Glutamatergic neuron (in vitro differentiated cells): ENCODE data around the gene TBC1D2. TPM values are rescaled to one million over a fixed set of nuclear protein-coding genes. Genes with fewer than 3 reads are reported as not detected.

Source experiments
- DNase-seq: peaks from one replicate; pipeline ENCODE4 v3.0.0; 2022
- H3K27ac Mint-ChIP-seq: one replicate; pipeline ENCODE4 v1.8.0; 2020; ENCODE audit warnings: mild to moderate bottlenecking, mixed read lengths, inconsistent platforms; ENCODE audit not compliant: unreplicated experiment
- H3K27me3 Mint-ChIP-seq: one replicate; pipeline ENCODE4 v1.8.0; 2020; ENCODE audit warnings: mild to moderate bottlenecking, moderate library complexity, mixed read lengths, inconsistent platforms; ENCODE audit not compliant: unreplicated experiment
- H3K36me3 Mint-ChIP-seq: one replicate; pipeline ENCODE4 v1.8.0; 2020; ENCODE audit warnings: mild to moderate bottlenecking, mixed read lengths, inconsistent platforms; ENCODE audit not compliant: unreplicated experiment
- H3K4me1 Mint-ChIP-seq: one replicate; pipeline ENCODE4 v1.8.0; 2020; ENCODE audit warnings: mild to moderate bottlenecking, low read depth, mixed read lengths, inconsistent platforms; ENCODE audit not compliant: unreplicated experiment
- H3K4me3 Mint-ChIP-seq: one replicate; pipeline ENCODE4 v1.8.0; 2020; ENCODE audit warnings: mild to moderate bottlenecking, mixed read lengths, inconsistent platforms; ENCODE audit not compliant: unreplicated experiment
- H3K9me3 Mint-ChIP-seq: one replicate; pipeline ENCODE4 v1.8.0; 2020; ENCODE audit warnings: mild to moderate bottlenecking, moderate library complexity, mixed read lengths, inconsistent platforms; ENCODE audit not compliant: unreplicated experiment
- total RNA-seq: library from RNA; stranded (reverse); fragmentation: NEBNext Ultra II Directional; extraction: Animal tissue kit (Norgen Biotek cat#: 25700); gene quantifications from one replicate; pipeline ENCODE4 v1.2.1, GENCODE V29; 2021; ENCODE audit not compliant: unreplicated experiment
- TF ChIP-seq, protein P1 (sequence below): fragments of 200-600 bp; sonication (generic); IDR thresholded peaks from one replicate; pipeline ENCODE4 v1.5.0; 2021; ENCODE audit not compliant: partially characterized antibody, unreplicated experiment

TBC1D2 gene
- total RNA-seq, 1 donor from 2014 or later, result 7.6 TPM

- peaks cover 10% of the 10 kb centered on the region for H3K36me3 Mint-ChIP-seq
- peaks cover 2% of the 10 kb centered on the region for H3K9me3 Mint-ChIP-seq
- H3K27me3 Mint-ChIP-seq, result peaks cover 7% of the 10 kb centered on the region
- no peak overlapping the region for H3K27ac Mint-ChIP-seq
- TF ChIP-seq, protein P1, sequence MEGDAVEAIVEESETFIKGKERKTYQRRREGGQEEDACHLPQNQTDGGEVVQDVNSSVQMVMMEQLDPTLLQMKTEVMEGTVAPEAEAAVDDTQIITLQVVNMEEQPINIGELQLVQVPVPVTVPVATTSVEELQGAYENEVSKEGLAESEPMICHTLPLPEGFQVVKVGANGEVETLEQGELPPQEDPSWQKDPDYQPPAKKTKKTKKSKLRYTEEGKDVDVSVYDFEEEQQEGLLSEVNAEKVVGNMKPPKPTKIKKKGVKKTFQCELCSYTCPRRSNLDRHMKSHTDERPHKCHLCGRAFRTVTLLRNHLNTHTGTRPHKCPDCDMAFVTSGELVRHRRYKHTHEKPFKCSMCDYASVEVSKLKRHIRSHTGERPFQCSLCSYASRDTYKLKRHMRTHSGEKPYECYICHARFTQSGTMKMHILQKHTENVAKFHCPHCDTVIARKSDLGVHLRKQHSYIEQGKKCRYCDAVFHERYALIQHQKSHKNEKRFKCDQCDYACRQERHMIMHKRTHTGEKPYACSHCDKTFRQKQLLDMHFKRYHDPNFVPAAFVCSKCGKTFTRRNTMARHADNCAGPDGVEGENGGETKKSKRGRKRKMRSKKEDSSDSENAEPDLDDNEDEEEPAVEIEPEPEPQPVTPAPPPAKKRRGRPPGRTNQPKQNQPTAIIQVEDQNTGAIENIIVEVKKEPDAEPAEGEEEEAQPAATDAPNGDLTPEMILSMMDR, result no peak
- peaks cover 30% of the 10 kb centered on the region for H3K4me1 Mint-ChIP-seq
- DNase-seq, result no peak
- no peak overlapping the region for H3K4me3 Mint-ChIP-seq
These were observed 36.1 kb downstream of the TBC1D2 start for GRCh38 chr9:98219364-98219716.

- DNase-seq, result no peak
- Mint-ChIP-seq H3K27me3 (peaks cover 7% of the 10 kb centered on the region), H3K27ac (no peak overlapping the region), H3K4me1 (peaks cover 30% of the 10 kb centered on the region), H3K36me3 (peaks cover 10% of the 10 kb centered on the region), H3K4me3 (no peak overlapping the region), H3K9me3 (peaks cover 2% of the 10 kb centered on the region)
- TF ChIP-seq, protein P1, result no peak
These were observed 36.7 kb downstream of the TBC1D2 start for GRCh38 chr9:98218562-98219363.

GRCh38 chr9:98217255-98217654, 38.2 kb downstream of the TBC1D2 start:
- Mint-ChIP-seq H3K27ac (no peak overlapping the region), H3K9me3 (peaks cover 2% of the 10 kb centered on the region), H3K4me3 (no peak overlapping the region), H3K27me3 (peaks cover 9% of the 10 kb centered on the region), H3K36me3 (peaks cover 4% of the 10 kb centered on the region), H3K4me1 (peaks cover 22% of the 10 kb centered on the region)
- TF ChIP-seq, protein P1, result no peak
- no peak for DNase-seq

- no peaks in the 10 kb centered on the region for H3K36me3 Mint-ChIP-seq
- no peak overlapping the region for H3K4me3 Mint-ChIP-seq
- H3K27me3 Mint-ChIP-seq, result peaks cover 11% of the 10 kb centered on the region
- peaks cover 18% of the 10 kb centered on the region for H3K4me1 Mint-ChIP-seq
- TF ChIP-seq, protein P1, result no peak
- H3K9me3 Mint-ChIP-seq, result no peaks in the 10 kb centered on the region
- H3K27ac Mint-ChIP-seq, result no peak overlapping the region
- DNase-seq, result no peak
These were observed 39.1 kb downstream of the TBC1D2 start for GRCh38 chr9:98216391-98216790.

GRCh38 chr9:98215821-98216220, 39.6 kb downstream of the TBC1D2 start:
- H3K27ac Mint-ChIP-seq, result no peak overlapping the region
- H3K27me3 Mint-ChIP-seq, result peaks cover 11% of the 10 kb centered on the region
- DNase-seq, result peak; percentile 58
- H3K9me3 Mint-ChIP-seq, result no peaks in the 10 kb centered on the region
- no peak overlapping the region for H3K4me3 Mint-ChIP-seq
- TF ChIP-seq, protein P1, result peak; percentile 56
- H3K36me3 Mint-ChIP-seq, result no peaks in the 10 kb centered on the region
- peaks cover 18% of the 10 kb centered on the region for H3K4me1 Mint-ChIP-seq
